ENCODE results near the gene ZNF3.

- TF ChIP-seq CTCF (tag by site-specific recombination; IDR thresholded peaks at IDR 0.05), result no peak
- TF ChIP-seq ZNF548 (tag by site-specific recombination; IDR thresholded peaks at IDR 0.05), result no peak
- no peak for TF ChIP-seq ZNF146 (tag by site-specific recombination; IDR thresholded peaks at IDR 0.05)
- no peak for TF ChIP-seq ZNF629 (tag by site-specific recombination; IDR thresholded peaks at IDR 0.05)
- TF ChIP-seq ZNF266 (tag by site-specific recombination; IDR thresholded peaks at IDR 0.05; ENCODE audit: low read depth), result no peak
These were observed 17.9 kb upstream of the ZNF3 start for GRCh38 chr7:100099452-100099851.

Measured in HEK293 (cell line).